Activated naive CD4-positive, alpha-beta T cell treated with anti-CD3 and anti-CD28 coated beads, Interleukin-2, amount 10 ng/mL, durations not matched to agents 7 days and 5 days (primary cell): Measurements from ENCODE around the gene BCLAF3.

Source experiments
- CTCF ChIA-PET: fragments of 350-600 bp; sonication (Branson Sonifier 250); formaldehyde crosslinking; loops from one replicate; lab custom pipeline; 2021; ENCODE audit warnings: antibody characterized with exemption; lab: Charles Lee
- DNase-seq: peaks from one replicate; pipeline ENCODE4 v3.0.0-alpha.2; 2020
- H3K27ac Mint-ChIP-seq: one replicate; pipeline ENCODE4 v1.8.0; 2021; ENCODE audit warnings: mild to moderate bottlenecking, moderate library complexity, mixed read lengths
- H3K27me3 Mint-ChIP-seq: one replicate; pipeline ENCODE4 v1.8.0; 2021; ENCODE audit warnings: mild to moderate bottlenecking, mixed read lengths
- H3K36me3 Mint-ChIP-seq: one replicate; pipeline ENCODE4 v1.8.0; 2021; ENCODE audit warnings: mixed read lengths
- H3K4me1 Mint-ChIP-seq: one replicate; pipeline ENCODE4 v1.8.0; 2021; ENCODE audit warnings: mixed read lengths
- H3K4me3 Mint-ChIP-seq: one replicate; pipeline ENCODE4 v1.8.0; 2021; ENCODE audit warnings: mild to moderate bottlenecking, moderate library complexity, mixed read lengths
- H3K9me3 Mint-ChIP-seq: one replicate; pipeline ENCODE4 v1.8.0; 2021; ENCODE audit warnings: mixed read lengths

Gene BCLAF3

DNA sequence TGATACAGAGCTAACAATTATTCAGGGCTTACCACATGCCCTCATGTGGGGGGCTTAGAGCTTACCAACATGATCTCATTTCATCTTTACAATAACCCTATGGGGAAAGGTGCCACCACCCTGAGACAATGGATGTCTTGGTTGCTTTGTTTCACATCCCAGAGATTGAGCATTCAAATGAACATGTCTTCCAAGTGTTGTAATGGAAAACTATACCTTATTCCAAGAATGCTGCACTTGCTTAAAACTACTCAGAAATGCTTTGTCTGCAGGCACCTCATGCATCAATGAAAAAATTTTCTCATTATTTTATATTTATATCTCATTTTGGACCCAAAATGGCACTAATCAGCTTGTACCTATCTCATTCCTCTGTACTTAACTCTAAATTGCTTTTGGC is 34.6 kb downstream of the BCLAF3 start:
- Mint-ChIP-seq H3K36me3 (peaks cover 7% of the 10 kb centered on the region), H3K27me3 (no peaks in the 10 kb centered on the region), H3K27ac (no peak overlapping the region), H3K4me3 (no peak overlapping the region), H3K9me3 (no peaks in the 10 kb centered on the region), H3K4me1 (no peaks in the 10 kb centered on the region)
- DNase-seq: no peak
- CTCF ChIA-PET: no interaction called here

DNA sequence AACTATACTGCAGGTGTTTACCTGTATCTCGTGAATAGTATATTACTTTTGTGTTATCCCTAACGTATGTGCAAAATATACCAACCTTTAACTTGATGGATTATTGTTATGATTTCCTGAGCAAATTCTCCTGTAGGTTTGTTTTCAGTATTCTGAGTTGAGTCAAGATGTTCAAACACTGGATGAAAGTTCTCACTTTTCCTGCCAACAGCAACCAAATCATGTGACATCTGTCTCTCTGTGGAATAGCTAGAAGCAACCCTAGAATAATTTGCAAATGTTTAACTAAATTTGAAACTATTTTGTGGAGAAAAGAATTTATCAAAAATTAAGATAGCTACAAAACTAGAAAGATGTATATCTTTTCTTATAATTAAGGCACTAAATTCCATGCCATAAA is 35.6 kb downstream of the BCLAF3 start:
- no peaks in the 10 kb centered on the region for H3K9me3 Mint-ChIP-seq
- H3K4me3 Mint-ChIP-seq: no peak overlapping the region
- CTCF ChIA-PET: no interaction called here
- no peak overlapping the region for H3K27ac Mint-ChIP-seq
- H3K36me3 Mint-ChIP-seq: peaks cover 9% of the 10 kb centered on the region
- no peak for DNase-seq
- H3K4me1 Mint-ChIP-seq: no peaks in the 10 kb centered on the region
- H3K27me3 Mint-ChIP-seq: no peaks in the 10 kb centered on the region

DNA sequence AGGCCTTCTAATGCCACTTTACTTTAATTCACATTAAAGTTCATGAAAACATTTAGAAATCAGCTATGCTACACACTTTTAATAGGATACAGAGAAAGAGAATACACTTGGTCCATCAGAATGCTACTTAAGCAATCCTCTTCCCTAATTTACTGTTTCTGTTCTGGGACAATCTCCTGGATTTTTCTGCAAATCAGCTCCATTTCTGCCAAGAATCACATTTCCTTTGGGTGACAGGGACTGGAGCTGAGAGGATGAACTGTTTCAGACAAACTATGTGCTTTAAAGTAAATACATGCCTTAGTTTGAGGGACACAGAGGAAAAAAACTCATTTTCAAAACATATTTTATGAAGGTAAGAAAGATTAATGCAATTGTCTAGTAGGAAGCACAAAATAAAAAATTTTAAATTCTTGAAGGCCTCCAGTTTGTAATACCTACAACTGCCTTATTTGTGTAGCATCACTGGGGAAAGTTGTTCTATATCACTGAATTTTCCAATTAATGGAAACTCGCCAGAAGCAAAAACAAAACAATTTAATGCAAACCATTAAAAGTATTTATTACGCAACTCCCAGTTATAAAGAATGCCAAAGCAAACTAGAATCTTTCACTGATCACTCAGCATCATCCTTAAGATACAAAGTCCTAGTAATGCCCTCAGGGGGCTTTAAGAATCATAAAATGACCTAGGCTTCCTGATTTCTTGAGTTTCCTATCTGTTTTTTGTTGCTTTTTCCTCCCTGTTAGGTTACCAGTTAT is 36.3 kb downstream of the BCLAF3 start:
- H3K9me3 Mint-ChIP-seq: no peaks in the 10 kb centered on the region
- no peaks in the 10 kb centered on the region for H3K27me3 Mint-ChIP-seq
- peaks cover 9% of the 10 kb centered on the region for H3K36me3 Mint-ChIP-seq
- no peaks in the 10 kb centered on the region for H3K4me1 Mint-ChIP-seq
- no peak overlapping the region for H3K4me3 Mint-ChIP-seq
- CTCF ChIA-PET: interaction anchor here (0.8 kb wide), 1 partner anchor 113 kb away, joined by 3 read pairs; no protein-coding TSS in a partner anchor
- no peak overlapping the region for H3K27ac Mint-ChIP-seq
- no peak for DNase-seq

DNA sequence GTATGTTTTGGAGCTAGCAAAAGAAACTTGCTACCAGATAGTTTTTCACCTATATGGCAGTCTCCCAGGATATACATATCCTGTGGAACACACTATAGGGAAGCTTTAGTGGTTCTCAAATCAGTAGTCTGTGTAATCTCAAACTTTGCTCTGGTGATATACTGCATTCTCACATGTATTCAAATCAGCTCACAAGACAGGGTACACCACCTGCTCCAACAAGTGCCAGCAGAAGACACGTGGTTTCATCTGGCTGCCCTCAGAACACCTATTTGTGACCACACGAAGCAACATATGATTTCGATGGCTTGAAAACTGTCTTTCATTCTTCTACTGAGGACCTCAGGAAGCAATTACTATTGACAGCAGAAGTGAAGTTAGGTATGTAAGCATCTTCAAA is 37.7 kb downstream of the BCLAF3 start:
- CTCF ChIA-PET: no interaction called here
- Mint-ChIP-seq H3K9me3 (no peaks in the 10 kb centered on the region), H3K4me1 (no peaks in the 10 kb centered on the region)

DNA sequence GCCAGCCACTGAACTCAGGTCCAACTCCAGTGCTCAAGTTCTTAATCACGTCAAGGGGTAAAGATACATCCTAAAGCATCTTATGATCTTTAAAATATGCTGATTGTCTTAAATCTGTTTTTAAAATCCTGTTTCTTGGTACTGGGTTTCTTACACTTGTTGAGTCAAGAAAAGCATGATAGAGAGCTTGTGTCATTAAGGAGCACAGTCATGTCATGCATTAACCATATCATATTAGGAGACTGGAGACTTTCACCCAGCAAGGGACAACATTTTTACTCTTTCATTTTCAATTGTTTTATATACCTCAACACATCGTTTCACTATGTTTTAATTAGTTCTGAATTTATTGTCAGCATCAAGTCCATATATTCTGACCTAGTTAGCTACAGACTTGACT is 41.5 kb downstream of the BCLAF3 start:
- Mint-ChIP-seq H3K27me3 (no peaks in the 10 kb centered on the region), H3K4me1 (peaks cover 4% of the 10 kb centered on the region), H3K4me3 (no peak overlapping the region), H3K9me3 (no peaks in the 10 kb centered on the region), H3K36me3 (peaks cover 22% of the 10 kb centered on the region), H3K27ac (no peak overlapping the region)
- CTCF ChIA-PET: no interaction called here
- DNase-seq: no peak

More for the DNA sequence above, 37.7 kb downstream of the BCLAF3 start:
- no peaks in the 10 kb centered on the region for H3K27me3 Mint-ChIP-seq
- DNase-seq: no peak
- no peak overlapping the region for H3K4me3 Mint-ChIP-seq
- H3K27ac Mint-ChIP-seq: no peak overlapping the region
- peaks cover 12% of the 10 kb centered on the region for H3K36me3 Mint-ChIP-seq

DNA sequence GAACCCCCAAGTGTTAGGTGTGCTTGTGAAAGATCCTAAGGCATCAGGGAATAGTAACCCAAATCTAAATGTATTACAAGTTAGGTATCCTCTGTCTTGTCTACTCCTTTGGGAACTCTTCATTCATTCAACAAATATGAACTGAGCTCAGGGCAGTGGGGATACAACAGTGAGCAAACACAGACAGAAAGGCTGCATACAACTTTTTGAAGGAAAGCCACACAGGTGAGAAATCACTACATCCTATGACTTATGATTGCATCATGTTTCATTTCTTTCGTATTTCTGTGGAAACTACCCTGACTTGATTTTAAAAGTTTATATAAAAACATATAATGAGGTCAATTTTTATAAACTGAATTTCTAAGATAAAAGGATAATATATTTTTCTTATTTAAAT is 43.2 kb downstream of the BCLAF3 start:
- CTCF ChIA-PET: no interaction called here
- no peaks in the 10 kb centered on the region for H3K9me3 Mint-ChIP-seq
- no peak overlapping the region for H3K27ac Mint-ChIP-seq
- peaks cover 4% of the 10 kb centered on the region for H3K4me1 Mint-ChIP-seq
- H3K36me3 Mint-ChIP-seq: peaks cover 20% of the 10 kb centered on the region
- H3K4me3 Mint-ChIP-seq: no peak overlapping the region
- no peaks in the 10 kb centered on the region for H3K27me3 Mint-ChIP-seq
- no peak for DNase-seq
